Stomach (tissue), 4 donors: Measurements from ENCODE around the gene ASPDH.

Experiments
- CTCF ChIP-seq, 7 experiments: fragments of 450-650 bp in 4 of 7; fragments of 200-600 bp in 3 of 7; sonication (generic) in 3 of 7; IDR thresholded peaks; one replicate each; pipeline ENCODE4 v1.5.1; 2016 to 2019; ENCODE audit warnings: antibody characterized with exemption in 7 of 7, control low read depth in 2 of 7, mild to moderate bottlenecking in 1 of 7
- POLR2A ChIP-seq, 4 donors: fragments of 450-650 bp; IDR thresholded peaks; one replicate each; pipeline ENCODE4 v1.6.1; 2016; ENCODE audit warnings: antibody characterized with exemption in 4 of 4, control low read depth in 2 of 4, mild to moderate bottlenecking in 1 of 4, moderate library complexity in 1 of 4
- POLR2AphosphoS5 ChIP-seq, 3 donors: sonication (generic); formaldehyde crosslinking; IDR thresholded peaks; one replicate each; pipeline ENCODE4 v1.6.1; 2016; ENCODE audit warnings: antibody characterized with exemption in 3 of 3

GRCh38 chr19:50465986-50466705, 47.6 kb downstream of the ASPDH start:
- peak in 1 of 7 experiments; percentile 15 for TF ChIP-seq CTCF (IDR thresholded peaks at IDR 0.05)
- TF ChIP-seq POLR2A (IDR thresholded peaks at IDR 0.05) = no peak
- TF ChIP-seq POLR2AphosphoS5 (IDR thresholded peaks at IDR 0.05) = no peak
